HTR-8/SVneo (cell line): ENCODE data around the gene HRH2.

ENCODE experiments used
- DNase-seq: peaks from one replicate; pipeline ENCODE4 v3.0.0; 2011; ENCODE audit warnings: low spot score, mixed read lengths; ENCODE audit not compliant: insufficient read length
- FAIRE-seq: peaks from 2 replicates; lab custom pipeline; 2011; peaks lifted over from hg19 to GRCh38; lab: Jason Lieb, UNC

HRH2 gene

GRCh38 chr5:175689147-175689991, 31.5 kb downstream of the HRH2 start:
- no peak for DNase-seq
- FAIRE-seq, result no peak

DNA sequence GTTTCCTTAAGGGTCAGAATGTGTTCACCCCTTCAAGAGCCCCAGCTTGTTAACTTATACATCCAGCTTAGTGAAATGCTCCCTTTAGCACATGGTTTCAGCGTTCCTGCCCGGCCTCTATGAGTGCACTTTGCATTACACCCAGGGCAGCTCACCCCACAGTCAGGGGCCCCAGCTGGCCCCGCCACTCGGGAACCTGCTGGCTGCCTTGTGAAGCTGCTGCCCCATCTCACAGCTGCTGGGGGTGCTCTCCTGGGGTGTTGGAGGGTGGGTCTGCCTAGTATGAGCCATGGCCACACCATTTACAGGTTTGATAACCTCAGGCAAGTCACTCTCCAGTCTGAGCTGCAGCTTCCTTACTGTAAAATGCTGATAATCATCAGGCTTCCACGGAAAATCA, 32.2 kb downstream of the HRH2 start:
- FAIRE-seq (no peak), DNase-seq (no peak)

- DNase-seq (no peak), FAIRE-seq (no peak)
These were observed 32.7 kb downstream of the HRH2 start for GRCh38 chr5:175690586-175690985.

- DNase-seq (no peak), FAIRE-seq (no peak)
These were observed 33.9 kb downstream of the HRH2 start for GRCh38 chr5:175691761-175692160.

DNA sequence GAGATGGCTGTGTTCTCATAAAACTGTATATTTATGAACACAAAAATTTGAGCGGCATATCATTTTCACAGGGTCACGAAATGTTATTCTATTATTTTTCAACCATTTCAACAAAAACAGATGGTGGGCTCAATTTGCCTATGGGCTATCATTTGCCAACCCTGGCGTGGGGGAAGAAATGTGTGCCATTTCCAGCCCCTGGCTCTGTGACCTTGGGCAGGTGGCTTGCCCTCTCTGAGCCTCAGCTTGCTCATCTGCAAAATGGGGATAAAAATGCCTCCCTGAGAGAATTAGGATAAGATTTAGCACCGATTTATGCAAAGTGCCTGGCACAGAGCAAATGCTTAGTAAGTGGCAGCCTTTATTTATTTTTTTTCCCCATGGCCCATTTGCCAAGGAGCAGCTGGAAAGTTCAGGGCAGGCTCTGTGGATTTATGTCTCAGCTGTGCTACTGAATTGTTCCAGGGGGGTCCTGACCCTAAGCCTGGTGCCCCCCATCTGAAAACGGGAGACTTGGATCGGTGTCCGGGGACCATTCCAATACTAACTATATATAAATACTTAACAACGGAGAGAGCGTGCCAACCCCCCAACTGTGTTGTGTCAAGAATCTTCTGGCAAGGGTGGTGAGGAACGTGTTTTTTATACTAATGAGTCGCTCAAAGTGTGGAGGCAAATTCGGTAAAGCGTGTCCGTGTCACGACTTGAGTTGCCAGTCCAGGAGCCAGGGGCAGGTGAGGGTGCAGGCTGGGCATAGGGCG, 34.5 kb downstream of the HRH2 start:
- DNase-seq (no peak), FAIRE-seq (no peak)

DNA sequence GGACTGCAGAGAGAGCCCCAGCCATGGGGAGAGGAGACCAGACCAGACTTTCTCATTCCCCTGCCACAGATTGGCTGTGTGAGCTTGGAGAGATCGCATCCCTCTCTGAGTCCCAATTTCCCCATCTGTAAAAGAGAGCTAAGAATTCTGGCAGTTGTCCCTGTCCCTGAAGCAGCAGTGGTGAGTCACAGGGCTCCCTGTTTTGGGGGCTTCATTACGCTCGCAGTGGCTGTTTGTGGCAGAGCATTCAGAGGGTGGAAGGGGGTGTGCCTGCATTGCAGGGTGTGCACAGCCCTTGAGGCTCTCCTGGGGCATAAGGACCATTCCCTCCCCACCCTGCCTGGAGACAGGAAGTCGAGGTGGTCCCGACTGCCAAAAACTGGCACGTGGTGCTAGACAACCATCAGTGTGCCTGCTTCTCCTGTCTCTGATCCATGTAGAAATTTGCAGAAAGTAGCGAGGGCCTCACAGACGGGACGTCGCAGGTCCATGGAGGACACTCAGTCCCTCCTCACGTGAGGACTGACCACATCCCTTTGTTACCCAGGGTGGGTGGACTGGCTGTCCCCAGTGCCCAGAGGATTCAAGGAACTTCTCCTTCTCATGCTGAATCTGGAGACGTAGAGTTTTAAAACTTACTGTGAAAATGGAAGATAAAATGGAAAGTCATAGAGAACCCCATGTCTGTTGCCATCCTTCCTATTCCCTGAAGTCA, 35.3 kb downstream of the HRH2 start:
- FAIRE-seq (no peak), DNase-seq (no peak)

- FAIRE-seq (no peak), DNase-seq (no peak)
These were observed 35.9 kb downstream of the HRH2 start for GRCh38 chr5:175693741-175694140.

- DNase-seq, result no peak
- FAIRE-seq, result no peak
These were observed 36.7 kb downstream of the HRH2 start for GRCh38 chr5:175694371-175695160.

DNA sequence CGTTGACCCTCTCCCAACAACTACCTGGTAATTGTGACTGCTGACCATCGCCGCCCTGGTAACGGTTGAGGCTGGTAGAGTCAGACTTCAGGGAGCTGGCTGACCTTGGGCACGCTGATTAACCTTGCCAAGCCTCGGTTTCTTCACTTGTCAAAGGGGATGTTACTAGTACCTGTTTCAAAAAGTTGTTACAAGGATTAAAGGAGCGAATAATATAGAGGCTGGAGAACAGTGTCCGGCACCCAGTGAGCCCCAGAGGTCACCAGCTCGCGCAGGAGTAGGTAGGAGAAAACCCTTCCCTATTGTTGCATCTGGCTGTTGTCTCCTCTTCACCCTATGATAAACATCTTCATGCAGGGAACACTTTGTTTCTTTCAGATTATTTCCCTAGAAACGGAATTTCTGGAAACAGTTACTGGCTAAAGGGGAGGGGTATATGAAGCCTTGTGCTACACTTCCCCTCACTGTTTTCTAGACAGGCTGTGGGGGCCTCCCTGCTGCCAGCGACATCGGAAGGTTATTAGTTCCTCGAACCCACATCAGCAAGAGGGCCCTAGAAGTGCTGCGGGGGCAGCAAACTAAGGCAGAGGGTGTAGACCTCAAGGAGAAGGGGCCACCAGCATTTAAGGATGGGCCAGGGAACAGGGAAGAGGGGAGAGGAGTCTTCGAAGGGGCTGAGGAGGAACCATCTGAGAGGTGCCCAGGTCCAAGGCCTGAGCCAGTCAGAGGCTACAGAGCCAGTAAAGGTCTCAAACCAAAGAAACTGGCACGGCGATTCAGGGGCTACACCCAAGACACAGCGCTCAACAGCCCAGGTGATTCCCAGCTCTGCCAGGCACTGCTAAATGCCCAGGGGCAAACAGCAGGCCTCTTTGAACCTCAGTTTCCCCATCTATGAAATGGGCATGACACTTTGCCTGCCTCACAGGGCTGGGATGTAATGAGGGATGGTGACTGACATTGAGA, 37.6 kb downstream of the HRH2 start:
- FAIRE-seq, result no peak
- DNase-seq, result no peak

DNA sequence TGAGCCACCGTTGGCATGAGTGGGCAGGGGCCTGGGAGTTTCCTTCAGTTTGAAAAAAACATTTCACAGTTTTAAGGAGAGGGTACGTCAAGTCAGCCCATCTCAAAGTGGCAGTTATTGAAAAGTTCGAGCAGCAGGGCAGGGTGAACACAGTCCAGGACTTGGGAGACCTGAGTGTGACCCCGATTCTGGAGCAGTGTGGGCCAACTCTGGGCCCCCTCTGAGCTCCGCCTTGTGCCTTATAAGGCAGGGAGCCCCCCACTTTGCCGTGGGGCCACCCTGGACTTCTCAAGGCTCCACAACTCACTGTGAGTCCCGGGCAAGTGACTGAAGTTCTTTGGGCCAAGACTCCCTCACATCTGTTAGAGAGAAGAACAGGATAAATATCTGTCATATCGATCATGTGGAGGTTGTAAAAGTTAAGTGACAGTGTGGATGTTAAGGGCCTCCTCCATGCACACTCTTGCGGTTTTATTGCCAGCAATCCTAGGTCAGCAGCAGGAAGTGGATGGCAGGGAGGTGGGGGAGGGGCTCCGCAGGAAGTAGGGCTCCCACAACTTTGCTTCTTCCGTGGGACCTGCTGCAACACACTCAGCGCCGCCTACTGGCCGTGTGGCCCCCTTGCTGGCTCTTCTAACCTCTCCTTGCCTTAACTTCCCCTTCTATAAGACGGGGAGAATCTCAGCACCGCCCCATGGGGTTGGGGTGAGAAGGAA, 38.4 kb downstream of the HRH2 start:
- DNase-seq (peak; percentile 70), FAIRE-seq (peak; percentile 16)

GRCh38 chr5:175696855-175697198, 39.0 kb downstream of the HRH2 start:
- FAIRE-seq (no peak), DNase-seq (no peak)

DNA sequence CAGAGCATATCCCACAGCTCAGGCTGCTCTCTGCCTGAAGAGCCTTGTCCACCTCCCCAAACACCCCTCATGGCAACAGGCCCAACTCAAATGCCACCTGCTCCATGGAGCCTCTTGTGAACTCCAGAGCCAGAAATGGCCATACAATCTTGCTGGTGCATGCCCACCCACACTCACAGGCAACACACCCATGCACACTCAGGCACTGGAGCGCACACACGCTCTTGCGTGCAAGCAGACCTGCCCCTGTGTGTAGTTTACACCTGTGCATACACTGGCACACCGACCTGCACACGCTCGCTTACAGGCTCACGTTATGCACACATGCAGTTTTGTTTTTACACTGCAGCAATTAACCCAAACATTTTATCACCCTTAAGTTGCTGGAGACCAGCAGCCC, 40.0 kb downstream of the HRH2 start:
- no peak for FAIRE-seq

DNA sequence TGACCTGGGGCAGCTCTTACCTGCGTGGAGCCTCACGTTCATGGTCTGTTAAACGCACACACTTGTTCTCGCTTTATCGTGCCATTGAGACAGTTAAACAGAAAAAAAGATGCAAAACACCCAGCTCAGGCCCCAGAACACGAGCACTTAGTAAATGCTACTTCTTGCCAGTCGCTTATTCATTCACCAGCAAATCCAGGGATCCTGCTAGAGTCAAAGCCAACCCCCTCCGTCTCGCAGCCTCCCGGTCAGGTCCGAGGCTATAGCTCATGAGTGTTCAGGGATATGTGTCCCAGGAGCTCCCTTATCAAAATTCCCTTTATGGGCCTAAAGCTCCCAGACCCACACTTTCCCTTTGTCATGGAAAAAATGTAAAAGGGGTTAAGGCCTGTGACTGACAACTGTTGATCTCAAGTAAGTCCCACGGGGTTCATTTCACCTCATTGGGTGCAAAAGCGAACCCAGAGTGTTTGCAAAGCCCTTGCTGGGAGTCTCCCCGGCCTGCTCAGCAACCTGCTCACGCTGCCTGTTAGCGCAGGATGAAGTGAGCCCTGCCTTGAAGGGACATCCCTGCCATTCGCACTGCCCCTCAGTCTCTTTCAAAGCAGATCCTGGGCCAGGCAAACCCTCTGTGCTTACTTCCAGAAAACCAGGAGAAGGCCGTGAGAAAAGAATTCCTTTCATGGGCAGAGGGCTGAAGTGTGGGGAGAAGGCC, 40.7 kb downstream of the HRH2 start:
- DNase-seq (no peak), FAIRE-seq (no peak)

More for the DNA sequence above, 40.0 kb downstream of the HRH2 start:
- no peak for DNase-seq

DNA sequence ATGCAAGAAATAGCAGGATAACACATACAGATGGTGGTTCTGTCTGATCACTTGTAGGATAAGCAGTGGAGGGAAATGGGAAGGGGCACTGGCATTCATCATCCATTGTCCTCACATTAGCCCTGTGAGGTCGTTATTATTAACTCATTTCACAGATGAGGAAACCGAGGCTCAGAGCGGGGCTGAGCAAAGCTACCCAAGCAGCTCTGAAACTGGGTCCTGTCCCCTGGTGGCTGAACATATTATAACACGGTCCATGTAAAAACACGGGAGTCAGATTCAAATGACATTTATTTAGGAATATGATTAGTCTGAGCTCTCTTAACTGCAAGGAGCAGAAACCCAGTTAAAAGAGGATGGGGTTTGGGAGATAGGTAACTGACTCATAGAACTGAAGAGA, 43.1 kb downstream of the HRH2 start:
- FAIRE-seq (no peak), DNase-seq (no peak)

DNA sequence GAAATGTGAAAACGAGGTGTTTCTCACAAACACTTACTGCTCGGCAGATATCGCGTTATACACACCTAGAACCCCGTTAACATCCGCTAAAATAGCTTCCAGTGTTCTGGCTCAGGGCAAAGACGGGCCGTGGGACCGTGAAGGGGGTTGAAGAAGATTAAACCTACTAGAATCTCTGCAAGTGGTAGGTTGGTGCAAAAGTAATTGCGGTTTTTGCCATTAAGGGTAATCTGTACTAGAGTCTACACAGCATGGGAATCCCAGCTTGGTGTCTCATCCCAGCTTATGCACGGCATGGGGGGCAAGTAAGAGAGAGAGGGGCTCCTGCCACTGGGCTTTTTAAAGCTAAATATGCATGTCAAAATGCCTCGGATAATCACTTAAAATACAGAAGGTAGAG, 43.9 kb downstream of the HRH2 start:
- DNase-seq (no peak), FAIRE-seq (no peak)

DNA sequence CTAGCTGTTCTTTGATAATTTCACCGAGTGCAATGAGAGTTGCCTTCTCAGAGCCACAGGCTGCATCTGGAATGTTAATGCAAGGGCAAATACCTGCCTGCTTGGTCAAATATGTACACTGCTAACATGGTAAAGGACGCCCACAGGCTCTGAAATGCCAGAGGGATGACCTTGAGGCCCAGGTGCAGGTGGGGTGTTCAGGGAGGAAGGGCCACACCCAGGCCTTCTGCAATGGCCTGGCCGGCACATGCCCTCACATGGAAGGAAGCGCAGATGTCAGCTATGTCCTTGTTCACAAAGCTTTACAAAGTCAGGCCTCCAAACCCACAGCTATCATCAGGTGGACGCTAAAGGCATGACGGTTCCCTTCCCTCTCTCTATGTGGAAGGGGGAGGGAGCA, 48.6 kb downstream of the HRH2 start:
- FAIRE-seq (no peak), DNase-seq (no peak)

GRCh38 chr5:175707751-175708375, 50.0 kb downstream of the HRH2 start:
- FAIRE-seq (no peak), DNase-seq (no peak)
